GM21381 (cell line): ENCODE measurements around the gene H6PD.

Source experiments
- ATAC-seq: cut with Tn5 transposase; IDR thresholded peaks from one replicate; pipeline ENCODE4 v1.9.1; 2021; ENCODE audit warnings: mild to moderate bottlenecking, moderate library complexity; ENCODE audit not compliant: unreplicated experiment

H6PD gene

GRCh38 chr1:9275567-9276034 lies 41.0 kb downstream of the H6PD start:
- peak; percentile 88 for ATAC-seq

DNA sequence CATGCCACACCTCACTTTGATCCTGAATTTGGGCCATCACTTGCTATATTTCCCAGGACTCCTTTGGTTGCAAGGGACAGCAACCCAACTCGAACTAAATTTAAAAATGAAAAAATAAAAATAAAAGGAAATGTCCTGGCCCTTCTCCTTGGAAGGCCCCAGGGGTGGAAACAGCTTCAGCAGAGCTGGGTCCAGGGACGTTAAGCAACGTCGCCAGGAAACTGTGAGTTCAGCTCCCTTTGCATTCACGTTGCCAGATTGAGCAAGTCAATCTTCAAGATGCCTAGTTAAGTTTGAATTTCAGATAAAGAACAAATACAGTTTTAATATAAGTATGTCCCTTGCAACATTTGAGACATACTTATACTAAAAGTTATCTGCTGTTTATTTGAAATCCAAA lies 43.5 kb downstream of the H6PD start:
- no peak for ATAC-seq

- no peak for ATAC-seq
Measured at GRCh38 chr1:9278585-9279153, 44.1 kb downstream of the H6PD start.

GRCh38 chr1:9279172-9279840 lies 44.7 kb downstream of the H6PD start:
- ATAC-seq = no peak

DNA sequence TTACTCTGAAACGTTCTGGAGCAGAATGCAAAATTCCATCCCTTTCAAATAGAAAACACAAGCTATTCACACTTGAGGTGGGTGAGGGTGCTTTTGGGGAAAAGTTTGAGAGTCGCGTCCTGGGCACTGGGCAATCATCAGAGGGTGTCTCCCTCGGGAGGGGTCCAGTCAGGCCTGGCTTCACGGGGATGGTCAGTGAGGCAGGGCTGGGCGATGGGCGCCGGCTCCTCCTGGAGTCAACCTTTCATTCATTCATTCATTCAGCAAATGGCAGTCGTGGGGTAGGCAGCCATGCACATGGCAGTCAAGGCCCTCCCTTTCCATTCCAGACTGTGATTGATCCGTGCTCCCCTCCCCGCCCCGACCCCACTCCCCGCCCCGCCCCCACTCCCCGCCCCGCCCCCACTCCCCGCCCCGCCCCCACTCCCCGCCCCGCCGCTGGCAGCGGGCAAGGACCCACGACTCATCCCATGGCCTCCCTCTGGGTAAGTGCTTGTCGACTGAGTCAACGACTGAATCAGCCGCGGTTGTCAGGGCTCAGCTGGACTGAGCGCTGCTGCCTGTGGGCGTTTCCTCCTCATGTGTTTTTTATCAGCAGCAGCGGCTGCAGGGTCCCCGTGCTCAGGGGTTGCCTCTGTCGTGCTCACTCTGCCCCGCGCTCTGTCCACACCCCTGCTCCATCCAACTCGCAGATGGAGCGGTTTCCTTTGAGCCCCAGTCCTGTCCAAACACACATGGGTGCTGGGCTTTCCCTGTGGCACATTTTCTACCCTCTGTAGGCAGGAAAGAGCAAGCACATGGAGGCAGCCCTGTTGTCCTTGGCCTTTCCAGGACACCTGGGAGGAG lies 45.7 kb downstream of the H6PD start:
- no peak for ATAC-seq

DNA sequence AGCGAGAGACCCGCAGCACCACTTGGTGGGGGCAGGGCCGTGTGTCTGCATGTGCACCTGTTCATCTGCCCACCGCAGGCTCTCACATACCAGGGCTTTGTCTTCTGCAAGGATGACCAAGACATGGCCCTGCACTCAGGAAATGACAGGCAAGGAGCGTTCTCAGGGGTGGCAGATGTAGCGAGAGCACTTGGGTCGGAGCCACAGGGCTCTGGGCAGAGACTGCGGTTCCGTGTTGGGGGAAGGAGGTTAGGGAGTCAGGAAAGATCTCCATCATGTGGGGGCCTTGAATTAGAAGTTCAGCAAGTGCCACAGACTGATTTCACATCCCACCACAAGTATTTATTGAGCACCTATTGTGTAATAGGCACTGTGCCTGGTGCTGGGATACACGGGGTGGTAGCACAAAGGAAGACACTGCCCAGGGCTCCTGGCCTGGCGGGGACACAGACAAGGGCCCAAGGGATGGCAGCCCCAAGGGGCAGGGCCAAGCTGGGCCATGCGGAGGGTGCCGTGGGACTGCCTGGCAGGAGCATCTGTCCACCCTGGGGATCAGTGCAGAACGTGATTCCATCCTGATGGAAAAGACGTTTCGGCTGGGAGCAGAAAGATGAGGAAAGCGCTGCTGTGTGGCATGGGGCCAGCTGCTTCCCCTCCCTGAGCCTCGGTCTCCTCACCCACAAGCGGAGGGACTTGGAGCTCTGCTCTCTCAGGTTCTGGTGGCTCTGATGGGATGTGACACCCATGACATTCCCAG lies 46.7 kb downstream of the H6PD start:
- no peak for ATAC-seq

DNA sequence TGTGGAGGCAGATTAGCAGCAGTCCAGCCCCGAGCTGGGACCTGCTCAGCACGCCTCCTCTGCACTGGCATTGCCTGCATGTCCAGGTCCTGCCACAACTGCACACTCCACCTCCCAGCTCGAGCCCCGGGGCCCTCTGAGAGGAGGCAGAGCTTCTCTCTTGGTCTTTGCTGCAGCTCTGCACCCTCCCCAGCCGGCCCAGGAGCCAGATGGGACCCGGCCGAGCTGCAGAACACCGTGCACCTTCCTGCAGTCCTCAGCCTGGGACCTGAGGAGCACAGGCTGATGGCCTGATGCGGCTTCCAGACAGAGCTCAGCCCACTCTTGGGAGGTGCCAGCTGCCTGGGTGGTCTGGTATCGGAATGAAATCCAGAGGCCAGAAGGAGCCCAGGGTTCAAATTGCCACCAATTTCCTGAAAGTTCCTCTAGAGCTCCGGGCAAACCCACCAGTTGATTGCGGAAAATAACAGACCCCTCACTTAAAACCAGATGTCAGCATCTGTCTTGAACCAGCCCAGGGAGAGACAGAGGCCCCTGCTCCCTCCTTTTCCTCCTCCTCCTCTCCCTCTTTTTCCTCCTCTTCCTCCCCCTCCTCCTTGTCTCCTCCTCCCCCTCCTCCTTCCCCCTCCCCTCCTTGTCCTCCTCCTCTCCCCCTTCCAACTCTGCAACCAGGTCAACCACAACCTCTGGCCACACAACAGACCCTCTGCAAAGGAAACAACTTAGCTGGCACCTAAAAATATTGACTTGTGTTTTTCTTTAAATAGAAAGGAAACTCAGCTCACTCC lies 47.5 kb downstream of the H6PD start:
- no peak for ATAC-seq

DNA sequence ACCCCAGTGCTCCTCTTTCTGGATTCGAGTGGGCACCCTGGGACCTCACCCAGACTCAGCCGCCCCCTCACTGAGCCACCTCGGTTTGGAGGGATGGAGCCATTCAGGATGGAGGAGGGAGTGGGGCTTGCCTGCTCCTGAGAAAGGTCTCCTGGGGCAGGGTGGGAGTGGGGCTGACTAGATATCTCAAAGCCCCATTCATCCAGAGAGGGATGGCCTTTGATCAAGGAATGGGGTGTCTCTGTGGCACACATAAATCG lies 48.1 kb downstream of the H6PD start:
- no peak for ATAC-seq

- ATAC-seq = no peak
Measured at GRCh38 chr1:9284061-9284460, 49.5 kb downstream of the H6PD start.

DNA sequence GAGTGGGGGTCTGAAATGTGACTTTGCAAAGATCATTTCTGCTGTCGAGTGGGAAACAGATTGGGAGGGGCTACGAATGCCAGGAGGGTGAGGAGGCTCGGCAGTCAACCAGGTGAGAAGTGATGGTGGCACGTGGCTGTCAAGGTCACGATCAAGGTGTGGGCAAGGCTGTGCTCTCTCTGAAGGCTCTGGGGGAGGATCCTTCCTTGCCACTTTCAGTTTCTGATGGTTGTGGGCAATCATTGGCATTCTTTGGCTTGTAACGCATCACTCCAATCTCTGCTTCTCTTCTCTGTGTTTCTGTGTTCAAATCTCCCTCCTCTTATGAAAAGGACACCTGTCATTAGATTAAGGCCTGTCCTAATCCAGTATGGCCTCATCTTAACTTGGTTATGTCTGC lies 52.0 kb downstream of the H6PD start:
- ATAC-seq = no peak

GRCh38 chr1:9289090-9289534 lies 54.5 kb downstream of the H6PD start:
- ATAC-seq = no peak

GRCh38 chr1:9289711-9290485 lies 55.3 kb downstream of the H6PD start:
- no peak for ATAC-seq

DNA sequence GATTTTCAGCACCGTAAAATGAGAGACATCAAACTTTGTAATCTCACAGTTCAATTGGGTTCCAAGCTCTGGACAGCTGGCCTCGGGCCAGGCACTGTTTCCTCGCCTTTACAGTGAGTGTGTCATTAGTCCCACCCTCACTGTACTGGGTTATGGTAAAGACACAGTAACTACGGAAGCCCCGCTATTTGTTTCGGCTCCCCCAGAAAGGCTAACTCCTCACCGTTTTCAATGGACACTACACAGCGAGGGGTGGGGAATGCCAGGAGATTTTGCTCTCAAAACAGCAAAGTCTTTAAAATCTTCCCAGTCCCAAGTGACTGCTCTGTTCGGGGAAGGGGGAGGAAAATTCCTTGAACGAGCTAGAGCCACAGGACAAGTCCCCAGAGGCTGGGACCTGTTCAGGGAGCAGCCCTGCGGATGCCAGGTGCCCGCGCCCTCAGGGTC lies 57.4 kb downstream of the H6PD start:
- ATAC-seq = no peak

DNA sequence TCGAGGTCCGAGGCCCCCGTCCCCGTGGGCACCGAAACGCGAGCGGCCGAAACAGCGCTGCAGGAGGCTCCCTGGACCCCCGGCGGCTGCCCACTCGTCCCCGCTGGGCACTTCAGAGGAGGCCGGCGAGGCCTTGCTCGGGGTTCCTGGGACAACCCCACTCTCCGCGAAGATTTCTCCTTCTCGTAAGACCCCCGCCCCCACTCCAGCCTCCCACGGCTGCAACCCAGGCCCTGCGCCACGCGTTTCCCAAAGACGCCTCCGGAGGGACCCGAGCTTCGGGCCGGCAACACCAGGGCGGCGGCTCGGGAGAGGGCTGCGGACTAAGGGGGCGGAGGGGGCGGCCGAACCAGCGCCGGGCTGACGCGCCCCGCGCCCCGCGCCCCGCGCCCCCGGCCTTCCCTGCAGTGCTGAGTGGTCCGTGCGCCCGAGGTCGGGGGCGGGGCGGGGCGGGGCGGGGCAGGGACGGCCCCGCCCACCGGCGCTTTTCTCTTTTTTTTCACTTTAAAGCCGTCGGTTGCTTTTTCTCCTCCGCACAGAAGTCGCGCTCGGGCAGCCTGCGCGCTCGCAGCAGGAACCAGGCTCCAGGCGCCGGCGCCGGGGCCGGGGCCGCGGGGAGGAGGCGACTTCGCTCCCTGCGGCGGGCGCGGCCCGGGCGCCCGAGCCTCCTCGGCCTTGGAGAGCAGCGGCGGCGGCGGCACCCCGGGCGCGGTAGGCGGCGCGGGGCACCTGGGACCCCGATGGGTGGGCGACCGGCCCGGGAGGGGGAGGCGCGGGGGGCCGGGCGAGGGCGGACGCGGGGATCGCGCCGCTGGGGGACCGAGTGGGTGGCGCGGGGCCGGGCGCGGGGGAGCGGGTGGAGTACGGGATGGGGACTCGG lies 58.0 kb downstream of the H6PD start, which contains the start of gene SPSB1:
Gene SPSB1, plus strand, starts transcription at position 534 of the 880 bp plus-strand sequence. CDS start 62,998 bp downstream, outside the sequence.
- peak; percentile 45 for ATAC-seq

DNA sequence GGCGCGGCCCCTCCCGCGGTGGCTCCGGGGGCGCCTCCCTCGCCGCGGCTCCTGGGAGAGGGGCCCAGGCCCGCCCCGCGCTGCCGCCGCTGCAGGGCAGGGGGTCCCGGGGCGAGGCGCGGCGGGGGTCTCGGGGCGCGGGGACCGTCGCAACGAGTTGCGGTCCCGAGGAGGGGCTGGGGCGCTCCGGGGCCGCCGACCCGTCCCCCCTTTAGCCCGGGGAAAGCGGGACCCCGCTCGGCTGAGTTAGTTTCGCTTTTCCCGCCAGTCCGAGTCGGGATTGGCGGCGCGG lies 58.6 kb downstream of the H6PD start:
- ATAC-seq = no peak

- ATAC-seq = peak; percentile 25
Measured at GRCh38 chr1:9293533-9294404, 59.2 kb downstream of the H6PD start.

GRCh38 chr1:9294405-9294773 lies 59.8 kb downstream of the H6PD start:
- no peak for ATAC-seq
